Erythroblast (primary cell): ENCODE measurements around the gene BHLHE23.

Experiments used
- DNase-seq, 2 experiments: peaks; one replicate each; lab custom pipeline; 2025; lab: John Stamatoyannopoulos, UW
- GATA1 ChIP-seq: IDR thresholded peaks from 2 replicates; pipeline ENCODE4 v1.6.1; 2011; ENCODE audit warnings: low read depth, mild to moderate bottlenecking, control low read depth, low read length, moderate library complexity
- POLR2A ChIP-seq: IDR thresholded peaks from 2 replicates; pipeline ENCODE4 v1.6.1; 2011; ENCODE audit warnings: mild to moderate bottlenecking, low read length

Gene BHLHE23

DNA sequence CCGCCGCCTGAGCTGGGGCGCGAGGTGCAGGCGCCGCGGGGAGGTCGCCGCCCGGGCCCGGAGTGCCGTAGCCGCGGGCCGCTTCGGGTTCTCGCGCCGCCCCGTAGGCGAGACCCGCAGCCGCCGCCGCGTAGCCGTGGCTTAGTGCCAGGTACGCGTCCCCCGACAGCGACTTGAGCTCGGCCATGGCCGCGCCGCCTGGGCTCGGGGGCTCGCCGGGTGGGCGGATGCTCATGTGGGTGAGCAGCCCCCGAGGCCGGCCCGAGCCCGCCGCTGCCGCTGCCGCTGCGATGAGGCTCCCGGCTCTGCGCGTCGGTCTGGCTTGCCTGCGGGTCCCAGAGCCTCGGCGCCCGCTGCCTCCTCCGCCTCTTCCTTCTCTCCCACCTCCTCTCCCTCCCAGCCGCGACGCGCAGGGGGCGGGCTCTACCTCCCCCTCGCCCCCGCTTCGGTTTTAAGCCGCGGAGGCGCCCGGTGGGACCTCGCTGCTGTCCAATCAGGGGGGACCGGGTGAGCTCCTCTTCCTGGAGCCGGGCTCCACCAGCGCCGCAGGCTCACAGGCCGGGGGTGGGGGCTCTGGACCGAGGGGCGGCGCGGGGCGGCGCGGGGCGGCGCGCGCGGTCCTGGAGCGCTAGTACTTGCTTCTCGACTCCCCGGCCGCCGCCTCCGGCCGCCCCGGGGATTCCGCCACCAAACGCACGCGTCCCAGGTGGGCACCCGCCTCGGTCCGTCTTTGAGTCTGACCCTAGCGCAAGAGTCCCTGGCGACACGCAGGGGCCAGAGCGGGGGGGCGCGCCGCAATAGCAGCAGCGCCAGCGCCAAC lies at the start of gene BHLHE23:
BHLHE23 (minus strand) TSS at position 425 of the 820 bp plus-strand sequence; CDS start at position 235, 190 bp downstream.
- no peak for TF ChIP-seq POLR2A
- no peak for DNase-seq

DNA sequence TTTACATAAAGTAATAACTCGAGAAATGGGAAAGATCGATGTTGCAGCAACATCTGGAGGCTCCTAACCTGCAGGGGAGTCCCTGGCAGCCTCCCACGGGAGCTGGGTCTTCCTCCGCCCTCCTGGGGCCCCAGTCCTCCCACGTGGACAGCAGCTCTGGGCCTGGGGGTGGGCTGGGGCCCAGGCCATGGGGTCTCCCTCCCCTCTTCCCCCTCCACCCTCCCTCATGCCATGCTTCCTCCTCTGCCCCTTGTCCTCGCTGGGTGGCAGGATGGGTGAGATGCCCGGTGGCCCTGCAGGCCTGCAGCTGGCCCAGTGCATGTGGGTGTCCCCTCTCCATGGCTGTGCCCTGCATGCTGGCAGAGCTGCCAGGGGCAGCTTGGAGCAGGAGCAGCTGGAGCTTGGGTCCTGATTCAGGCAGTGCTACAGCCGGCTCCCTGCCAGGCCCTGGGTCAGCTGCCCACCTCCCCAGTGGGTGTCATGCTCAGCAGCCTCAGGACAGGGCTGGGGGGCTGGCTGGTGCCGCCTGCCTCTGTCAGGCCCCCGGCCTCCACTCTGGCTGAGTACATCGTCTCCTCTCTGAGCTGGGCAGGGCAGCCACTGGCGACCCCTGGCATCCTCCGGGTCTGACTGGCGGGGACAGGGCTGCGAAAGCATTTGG lies 48.9 kb upstream of the BHLHE23 start:
- DNase-seq, result no peak
- TF ChIP-seq GATA1 (no peak), POLR2A (no peak)

DNA sequence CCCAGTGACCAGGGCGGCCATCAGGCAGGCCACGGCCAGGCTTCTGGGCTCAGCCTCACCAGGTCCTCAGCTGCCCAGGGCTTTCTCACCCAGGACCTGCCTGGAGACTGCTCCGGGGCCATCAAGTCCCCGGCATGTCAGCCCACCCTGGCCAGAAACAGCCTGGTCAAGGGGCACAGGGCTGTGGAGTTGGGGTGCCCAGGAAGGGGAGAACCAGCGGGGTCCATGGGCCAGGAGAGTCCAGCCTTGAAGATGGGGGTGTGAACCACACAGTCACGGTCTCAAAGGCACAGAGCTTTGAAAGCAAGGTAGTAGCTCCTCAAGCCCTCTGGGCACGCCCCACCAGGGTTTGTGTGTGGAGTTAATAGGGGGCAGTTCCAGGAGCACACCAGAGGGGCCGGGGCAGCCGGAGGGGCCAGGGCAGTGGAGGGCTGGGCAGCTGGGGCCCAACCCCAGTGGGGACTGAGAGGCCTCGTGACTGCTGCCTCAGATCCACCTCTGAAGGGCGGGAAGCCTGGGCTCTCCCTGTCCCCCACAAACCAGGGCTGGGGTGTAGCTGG lies 48.0 kb upstream of the BHLHE23 start:
- DNase-seq, result no peak
- TF ChIP-seq GATA1, result no peak
- no peak for TF ChIP-seq POLR2A

DNA sequence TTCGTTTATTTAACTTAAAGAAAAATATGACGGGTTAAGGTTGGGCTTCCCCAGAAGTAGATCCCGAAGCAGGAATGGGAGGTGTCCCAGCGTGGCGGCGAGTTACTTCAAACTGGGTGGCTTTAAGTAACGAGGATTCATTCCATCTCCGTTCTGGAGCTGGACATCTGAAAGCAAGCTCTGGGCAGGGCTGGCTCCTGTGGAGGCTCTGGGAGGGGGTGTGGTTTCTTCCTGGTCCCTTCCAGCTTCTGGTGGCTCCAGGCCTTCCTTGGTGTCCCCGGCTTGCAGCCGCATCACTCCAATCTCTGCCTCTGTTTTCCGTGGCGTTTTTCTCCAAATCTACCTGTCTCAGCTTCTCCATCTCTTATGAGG lies 47.3 kb upstream of the BHLHE23 start:
- TF ChIP-seq POLR2A, result no peak
- no peak for TF ChIP-seq GATA1
- DNase-seq, result no peak

DNA sequence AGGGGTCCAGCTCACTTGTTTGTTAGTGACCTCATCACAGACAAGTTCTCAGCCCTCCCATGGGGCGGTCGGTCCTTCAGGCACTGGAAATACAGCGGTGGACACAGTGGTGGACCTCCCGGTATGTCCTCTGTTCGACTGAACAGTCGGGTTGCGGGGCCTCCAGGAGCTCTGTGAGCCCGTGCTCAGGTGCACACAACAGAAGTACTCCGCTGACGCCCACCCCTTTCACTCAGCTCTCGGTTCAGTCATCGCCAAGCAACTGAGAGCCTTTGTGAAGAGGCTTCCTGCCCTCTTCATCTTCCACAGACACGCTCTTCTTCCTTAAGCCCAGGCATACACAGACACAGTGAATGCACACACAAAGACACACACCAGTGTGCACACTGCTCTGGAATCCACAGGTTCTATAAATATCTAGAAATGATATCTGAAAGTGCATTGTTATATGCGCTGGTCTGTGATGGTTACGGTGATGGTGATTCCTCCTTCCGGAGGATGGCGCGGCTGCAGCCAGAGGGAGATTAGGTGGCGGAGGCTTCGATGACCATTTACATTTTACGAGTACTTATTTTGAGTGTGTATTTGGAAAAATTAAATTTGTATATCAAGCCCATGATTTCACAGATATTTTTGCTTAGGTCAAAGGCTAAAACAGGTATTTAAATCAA lies 46.8 kb upstream of the BHLHE23 start:
- DNase-seq, result no peak
- no peak for TF ChIP-seq POLR2A
- TF ChIP-seq GATA1, result no peak

DNA sequence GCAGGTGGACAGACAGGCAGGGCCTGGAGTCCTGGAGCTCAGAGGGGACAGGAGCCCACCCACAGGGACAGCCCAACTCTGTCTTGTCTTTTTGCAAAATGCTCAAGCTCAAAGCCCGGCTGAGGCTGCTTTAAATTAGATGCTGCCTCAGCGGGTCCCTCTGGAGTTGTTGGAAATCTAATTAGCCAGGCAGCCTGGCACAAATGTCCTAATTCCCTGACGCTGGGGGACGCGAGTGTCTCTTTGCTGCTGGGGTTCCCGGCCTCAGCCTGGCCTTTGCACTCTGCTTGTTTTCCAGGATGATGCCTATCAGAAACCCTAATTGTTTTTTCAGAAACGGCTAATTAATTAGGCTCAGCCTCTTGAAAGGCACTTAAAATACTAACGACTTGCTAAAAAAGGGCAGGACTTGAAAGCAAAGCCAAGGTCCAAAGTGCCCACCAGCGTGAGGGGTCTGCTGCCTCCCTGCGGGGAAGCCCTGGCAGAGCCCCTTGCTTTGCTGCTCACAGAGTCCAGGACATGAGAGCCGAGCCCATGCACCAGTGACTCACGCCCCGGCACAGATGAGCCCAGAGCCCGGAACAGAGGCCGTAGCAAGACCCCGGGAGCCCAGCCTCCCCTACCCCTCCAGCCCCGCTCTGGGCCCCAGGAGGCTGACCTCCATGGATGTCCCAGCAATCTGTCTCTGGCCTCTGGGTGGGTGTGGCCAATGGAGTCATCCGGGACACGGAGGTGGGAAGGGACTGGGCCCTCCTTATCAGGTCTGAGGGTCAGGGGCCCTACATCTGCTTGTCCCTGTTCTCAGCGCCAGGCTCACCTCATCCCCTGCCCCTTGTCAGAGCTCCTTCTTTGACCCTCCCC lies 46.0 kb upstream of the BHLHE23 start:
- TF ChIP-seq GATA1 (no peak), POLR2A (no peak)

DNA sequence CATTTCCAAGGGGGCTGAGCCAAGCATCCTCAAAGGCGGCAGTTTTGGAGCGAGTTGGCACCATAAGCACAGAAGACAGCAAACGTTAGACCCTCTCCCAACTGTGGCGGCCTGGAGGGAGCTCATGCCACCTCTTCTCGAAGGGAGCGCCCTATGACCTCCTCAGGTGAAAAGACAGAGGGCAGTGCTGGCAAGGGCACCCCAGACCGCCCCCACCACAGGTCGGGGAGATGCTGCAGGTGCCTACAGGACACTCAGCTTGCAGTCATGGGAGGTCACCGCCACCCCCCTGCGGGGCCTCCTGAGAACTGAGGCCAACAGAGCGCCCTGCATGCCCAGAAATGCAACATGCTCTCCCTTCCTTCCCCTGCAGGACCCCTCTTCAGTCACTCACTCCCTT lies 45.1 kb upstream of the BHLHE23 start:
- TF ChIP-seq GATA1 (no peak), POLR2A (no peak)
- DNase-seq, result no peak

More for the DNA sequence above, 46.0 kb upstream of the BHLHE23 start:
- DNase-seq, result no peak

DNA sequence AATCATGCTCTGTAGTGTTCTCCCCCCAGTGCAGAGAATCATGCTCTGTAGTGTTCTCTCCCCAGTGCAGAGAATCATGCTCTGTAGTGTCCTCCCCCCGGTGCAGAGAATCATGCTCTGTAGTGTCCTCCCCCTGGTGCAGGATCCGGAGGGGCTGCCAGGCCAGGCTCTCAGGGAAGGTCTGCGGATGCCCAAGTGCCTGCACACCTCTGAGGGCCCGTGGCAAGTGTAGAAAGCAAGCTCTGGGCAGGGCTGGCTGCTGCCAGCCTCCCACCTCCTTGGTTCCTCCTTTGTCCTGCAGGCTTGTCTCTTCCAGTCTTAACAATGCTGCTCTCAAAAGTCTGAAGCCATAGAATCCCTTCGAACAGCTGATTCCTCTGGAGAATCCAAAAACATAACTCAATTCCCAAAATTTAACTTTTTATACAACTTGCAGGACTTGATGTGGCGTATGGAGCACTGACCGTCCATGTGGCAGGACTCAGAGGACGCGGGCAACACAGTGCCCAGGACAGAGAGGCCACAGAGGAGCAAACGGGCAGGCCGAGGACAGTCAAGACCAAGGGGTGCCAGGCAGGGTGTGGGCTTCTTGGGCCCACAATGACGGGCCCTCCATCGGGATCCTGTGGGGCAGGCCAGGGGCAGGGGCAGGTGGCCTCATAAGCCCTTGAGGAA lies 44.6 kb upstream of the BHLHE23 start:
- TF ChIP-seq POLR2A, result no peak
- no peak for TF ChIP-seq GATA1

DNA sequence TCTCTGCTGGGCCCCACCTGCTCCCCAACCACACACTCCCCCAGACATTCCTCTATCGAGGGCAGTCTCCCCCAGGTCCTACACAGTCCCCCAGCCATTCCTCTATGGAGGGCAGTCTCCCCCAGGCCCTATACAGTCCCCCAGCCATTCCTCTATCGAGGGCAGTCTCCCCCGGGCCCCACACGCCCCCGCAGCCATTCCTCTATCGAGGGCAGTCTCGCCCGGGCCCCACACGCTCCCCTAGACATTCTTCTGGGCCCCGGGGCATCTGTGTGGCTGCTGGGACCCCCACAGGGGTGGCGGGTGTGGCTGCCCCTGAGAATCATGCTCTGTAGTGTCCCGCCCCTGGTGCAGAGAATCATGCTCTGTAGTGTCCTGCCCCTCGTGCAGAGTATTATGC lies 43.6 kb upstream of the BHLHE23 start:
- TF ChIP-seq GATA1 (no peak), POLR2A (no peak)
- DNase-seq, result no peak

More for the DNA sequence above, 44.6 kb upstream of the BHLHE23 start:
- no peak for DNase-seq

DNA sequence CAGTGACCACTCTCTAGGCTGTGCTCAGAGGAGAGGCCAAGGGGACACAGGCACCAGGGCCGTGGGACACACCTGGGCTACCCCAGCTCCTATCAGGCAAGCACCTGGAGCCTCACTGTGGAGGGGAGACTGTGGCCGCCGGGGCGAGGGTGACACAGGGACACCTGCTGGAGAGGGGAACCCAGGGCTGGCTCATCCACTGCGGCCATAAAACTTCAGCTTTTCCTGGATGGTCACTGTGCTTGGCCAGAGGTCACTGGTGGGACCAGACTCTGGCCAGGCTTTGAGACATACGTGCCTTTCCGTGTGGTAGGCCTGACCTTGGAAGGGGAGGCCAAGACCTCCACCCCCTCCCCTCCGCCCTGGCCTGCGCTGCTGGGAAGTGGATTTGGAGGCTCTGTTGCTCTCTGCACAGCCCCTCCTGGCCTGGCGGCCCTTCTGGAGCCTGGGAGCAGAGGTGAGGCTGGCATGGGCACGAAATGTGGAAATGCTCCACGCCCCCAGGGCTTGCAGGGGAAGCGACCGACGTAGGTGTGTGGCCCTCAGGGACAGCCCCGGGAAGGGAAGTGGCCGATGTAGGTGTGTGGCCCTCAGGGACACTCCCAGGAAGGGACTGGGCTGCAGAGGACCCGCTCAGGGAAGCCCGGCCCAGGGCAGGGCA lies 42.9 kb upstream of the BHLHE23 start:
- TF ChIP-seq GATA1 (no peak), POLR2A (no peak)
- no peak for DNase-seq

DNA sequence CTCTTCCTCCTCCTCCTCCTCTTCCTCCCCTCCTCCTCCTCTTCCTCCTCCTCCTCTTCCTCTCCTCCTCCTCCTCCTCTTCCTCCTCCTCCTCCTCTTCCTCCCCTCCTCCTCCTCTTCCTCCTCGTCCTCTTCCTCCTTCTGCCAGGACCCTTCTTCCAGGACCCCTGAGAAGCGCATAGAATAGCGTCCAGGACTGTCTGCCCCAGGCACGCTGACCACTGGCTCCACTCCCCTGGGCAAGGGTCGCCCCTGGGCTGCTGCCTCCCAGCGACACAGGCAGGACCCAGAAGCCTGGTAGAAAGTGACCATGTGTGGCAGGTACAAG lies 42.4 kb upstream of the BHLHE23 start:
- no peak for DNase-seq
- TF ChIP-seq POLR2A, result no peak
- no peak for TF ChIP-seq GATA1

DNA sequence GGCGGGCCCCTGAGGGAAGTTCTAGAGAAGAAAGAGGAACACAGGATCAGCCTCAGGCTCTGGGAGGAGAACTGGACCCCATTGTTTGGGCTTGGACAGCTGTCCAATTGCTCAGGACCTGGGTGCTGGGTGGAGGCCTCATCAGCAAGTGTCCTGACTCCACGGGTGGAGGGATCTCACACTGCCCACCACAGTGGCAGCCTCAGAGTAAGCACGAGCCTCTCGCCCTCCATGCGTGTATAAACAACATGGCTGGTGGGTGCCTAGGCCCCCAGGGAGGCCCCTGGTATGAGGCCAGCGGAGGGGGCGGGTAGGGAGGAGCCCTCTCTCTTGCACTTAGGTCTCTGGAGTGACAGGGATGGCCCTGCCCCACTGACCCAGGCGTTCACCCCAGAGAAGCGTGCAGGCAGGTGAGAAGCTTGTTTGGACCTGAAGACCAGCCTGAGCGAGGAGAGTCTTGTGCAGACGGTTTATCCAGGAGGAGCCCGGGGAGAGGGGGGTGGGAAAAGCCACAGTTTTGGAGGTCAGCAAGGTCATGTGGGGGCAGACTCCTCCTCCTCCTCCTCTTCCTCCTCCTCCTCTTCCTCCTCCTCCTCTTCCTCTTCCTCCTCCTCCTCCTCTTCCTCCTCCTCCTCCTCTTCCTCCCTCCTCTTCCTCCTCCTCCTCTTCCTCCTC lies 41.9 kb upstream of the BHLHE23 start:
- no peak for DNase-seq

More for the DNA sequence above, 41.9 kb upstream of the BHLHE23 start:
- TF ChIP-seq POLR2A (no peak), GATA1 (no peak)
